HUES48 (cell line): ENCODE data around the gene NOS2.
"Not testable (repeated sequence)": the region's sequence is repeated elsewhere in the genome, so short reads cannot be mapped to it uniquely, and the experiment has no call there.

ENCODE experiments used
- H3K27ac ChIP-seq: one replicate; pipeline ENCODE4 v1.7.0; 2013; ENCODE audit warnings: low read depth, low read length, inconsistent platforms
- H3K27me3 ChIP-seq: 2 replicates; pipeline ENCODE4 v1.6.1; 2013; ENCODE audit warnings: mild to moderate bottlenecking, low read length; ENCODE audit not compliant: control insufficient read depth, insufficient read depth
- H3K36me3 ChIP-seq: 2 replicates; pipeline ENCODE4 v1.6.1; 2013; ENCODE audit warnings: low read length; ENCODE audit not compliant: control insufficient read depth, insufficient read depth
- H3K4me1 ChIP-seq: 2 replicates; pipeline ENCODE4 v1.6.1; 2013; ENCODE audit warnings: mild to moderate bottlenecking, low read length; ENCODE audit not compliant: control insufficient read depth, insufficient read depth
- H3K4me3 ChIP-seq: 2 replicates; pipeline ENCODE4 v1.5.1; 2013; ENCODE audit warnings: mild to moderate bottlenecking, low read depth, low read length
- H3K9ac ChIP-seq: 2 replicates; pipeline ENCODE4 v1.6.1; 2013; ENCODE audit warnings: mild to moderate bottlenecking, low read depth, low read length, moderate library complexity
- H3K9me3 ChIP-seq: 2 replicates; pipeline ENCODE4 v1.6.1; 2013; ENCODE audit warnings: low read length; ENCODE audit not compliant: control insufficient read depth, insufficient read depth

The NOS2 gene

DNA sequence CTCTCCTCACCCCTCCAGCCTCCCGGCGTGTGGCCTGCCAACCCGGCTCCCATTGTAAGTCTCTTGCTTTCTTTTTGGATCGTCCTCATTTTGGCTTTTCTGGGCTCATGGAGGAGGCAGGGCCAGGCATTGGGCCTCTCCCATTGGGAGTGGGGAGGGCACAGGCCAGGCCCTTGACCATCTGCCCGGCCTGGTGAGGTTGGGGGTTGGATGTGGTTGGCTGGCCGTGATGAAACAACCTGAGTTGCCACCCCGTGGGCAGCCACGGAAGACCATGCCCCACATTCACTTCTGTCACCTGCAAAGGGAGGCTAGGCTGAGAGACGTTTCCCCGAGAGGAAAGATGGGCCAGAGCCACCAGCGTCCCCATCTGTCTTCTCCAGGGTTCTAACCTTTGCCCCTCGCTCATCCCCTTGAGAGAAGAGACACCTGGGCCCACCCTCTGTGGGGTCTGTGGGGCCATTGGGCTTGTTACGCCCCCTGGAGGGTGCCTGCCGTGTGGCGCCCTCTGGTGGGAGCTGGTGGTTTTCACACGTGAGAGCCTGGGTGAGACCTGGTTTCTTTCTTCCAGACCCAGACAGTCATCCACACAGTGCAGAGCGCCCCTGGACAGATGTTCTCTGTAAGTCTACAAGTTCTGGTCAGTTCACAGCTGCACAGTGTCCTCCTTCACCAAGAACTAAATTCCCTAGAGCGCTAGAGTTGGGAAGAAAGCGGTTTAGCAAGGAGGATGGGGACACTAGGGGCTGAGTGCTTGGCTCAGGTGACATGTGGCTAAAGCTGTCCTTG, 47.3 kb downstream of the NOS2 start:
- not testable (repeated sequence) for H3K9ac ChIP-seq, H3K27me3 ChIP-seq, H3K9me3 ChIP-seq, H3K27ac ChIP-seq, H3K4me1 ChIP-seq, H3K36me3 ChIP-seq, H3K4me3 ChIP-seq

GRCh38 chr17:27751622-27752490, 48.5 kb downstream of the NOS2 start:
- H3K9ac ChIP-seq = no peak overlapping the region
- H3K4me3 ChIP-seq = no peak overlapping the region
- no peak overlapping the region for H3K27ac ChIP-seq
- H3K4me1 ChIP-seq = no peaks in the 10 kb centered on the region
- H3K36me3 ChIP-seq = no peaks in the 10 kb centered on the region
- no peaks in the 10 kb centered on the region for H3K27me3 ChIP-seq
- H3K9me3 ChIP-seq = no peaks in the 10 kb centered on the region

GRCh38 chr17:27751166-27751565, 49.2 kb downstream of the NOS2 start:
- H3K27ac ChIP-seq = no peak overlapping the region
- no peak overlapping the region for H3K9ac ChIP-seq
- H3K9me3 ChIP-seq = no peaks in the 10 kb centered on the region
- no peaks in the 10 kb centered on the region for H3K4me1 ChIP-seq
- H3K36me3 ChIP-seq = no peaks in the 10 kb centered on the region
- H3K27me3 ChIP-seq = no peaks in the 10 kb centered on the region
- H3K4me3 ChIP-seq = no peak overlapping the region

DNA sequence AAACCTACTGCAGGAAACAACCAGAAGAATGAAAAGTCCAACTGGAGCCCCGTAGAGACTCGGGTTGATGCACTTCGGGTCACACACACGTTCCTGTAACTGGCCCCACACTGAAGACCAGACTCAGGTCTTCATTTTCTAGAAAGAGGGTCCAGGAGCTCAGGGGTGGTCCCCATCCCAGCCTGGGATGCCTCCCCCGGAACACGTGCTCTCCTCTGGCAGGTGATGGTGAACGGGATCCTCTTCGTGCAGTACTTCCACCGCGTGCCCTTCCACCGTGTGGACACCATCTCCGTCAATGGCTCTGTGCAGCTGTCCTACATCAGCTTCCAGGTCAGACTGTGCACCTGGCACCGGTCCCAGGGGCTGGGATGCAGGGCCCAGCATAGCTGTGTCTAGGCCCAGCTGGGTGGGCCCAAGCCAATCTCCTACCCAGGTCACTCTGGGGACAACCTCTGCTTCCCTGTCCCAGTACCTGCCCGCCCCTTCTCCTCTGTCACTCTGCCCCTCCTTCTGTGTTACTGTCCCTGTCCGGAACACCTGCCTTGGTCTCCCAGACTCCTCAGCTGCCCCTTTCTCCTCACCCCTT, 50.7 kb downstream of the NOS2 start:
- H3K9me3 ChIP-seq, H3K4me3 ChIP-seq, H3K27me3 ChIP-seq, H3K4me1 ChIP-seq, H3K27ac ChIP-seq, H3K9ac ChIP-seq, H3K36me3 ChIP-seq: not testable (repeated sequence)

GRCh38 chr17:27748360-27748825, 51.9 kb downstream of the NOS2 start:
- Histone ChIP-seq H3K36me3 (no peaks in the 10 kb centered on the region), H3K9me3 (no peaks in the 10 kb centered on the region), H3K27me3 (no peaks in the 10 kb centered on the region), H3K27ac (no peak overlapping the region), H3K4me1 (no peaks in the 10 kb centered on the region), H3K9ac (no peak overlapping the region), H3K4me3 (no peak overlapping the region)

DNA sequence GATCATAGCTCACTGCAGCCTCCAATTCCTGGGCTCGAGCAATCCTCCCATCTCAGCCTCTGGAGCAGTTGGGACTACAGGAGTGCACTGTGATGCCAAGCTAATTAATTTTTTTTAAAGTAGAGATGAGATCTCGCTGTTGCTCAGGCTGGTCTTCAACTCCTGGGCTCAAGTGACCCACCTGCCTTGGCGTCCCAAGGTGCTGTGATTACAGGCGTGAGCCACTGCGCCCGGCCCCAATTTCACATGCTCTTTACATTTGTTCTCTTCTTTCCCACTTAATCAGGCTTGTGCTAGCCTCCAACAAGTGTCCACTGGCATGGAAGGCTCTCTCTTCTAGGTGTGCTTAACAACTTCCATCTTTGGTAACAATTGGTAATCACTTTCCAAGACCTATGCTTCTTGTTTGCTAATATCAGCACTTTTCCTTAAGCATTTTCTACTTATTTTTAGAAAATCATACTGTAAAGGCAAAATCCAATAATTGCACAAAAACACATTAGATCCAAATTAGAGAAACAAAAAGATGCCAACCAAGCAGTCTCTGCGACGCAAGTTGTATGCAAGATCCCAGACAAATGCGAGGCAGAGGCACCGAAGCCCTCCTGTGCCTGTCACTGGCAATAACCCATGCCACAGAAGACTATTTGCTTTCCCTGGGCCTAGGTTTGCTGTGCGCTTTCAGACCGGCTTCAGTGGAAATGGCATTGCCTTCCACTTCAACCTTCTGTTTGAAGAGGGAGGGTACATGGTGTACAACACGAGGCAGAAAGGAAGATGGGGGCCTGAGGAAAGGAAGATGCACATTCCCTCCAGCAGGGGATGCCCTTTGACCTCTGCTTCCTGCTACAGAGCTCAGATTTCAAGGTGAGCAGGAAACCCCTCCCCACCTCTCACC, 52.6 kb downstream of the NOS2 start:
- H3K36me3 ChIP-seq = no peaks in the 10 kb centered on the region
- H3K9me3 ChIP-seq = no peaks in the 10 kb centered on the region
- no peak overlapping the region for H3K4me3 ChIP-seq
- H3K9ac ChIP-seq = no peak overlapping the region
- H3K27ac ChIP-seq = no peak overlapping the region
- no peaks in the 10 kb centered on the region for H3K27me3 ChIP-seq
- H3K4me1 ChIP-seq = no peaks in the 10 kb centered on the region

DNA sequence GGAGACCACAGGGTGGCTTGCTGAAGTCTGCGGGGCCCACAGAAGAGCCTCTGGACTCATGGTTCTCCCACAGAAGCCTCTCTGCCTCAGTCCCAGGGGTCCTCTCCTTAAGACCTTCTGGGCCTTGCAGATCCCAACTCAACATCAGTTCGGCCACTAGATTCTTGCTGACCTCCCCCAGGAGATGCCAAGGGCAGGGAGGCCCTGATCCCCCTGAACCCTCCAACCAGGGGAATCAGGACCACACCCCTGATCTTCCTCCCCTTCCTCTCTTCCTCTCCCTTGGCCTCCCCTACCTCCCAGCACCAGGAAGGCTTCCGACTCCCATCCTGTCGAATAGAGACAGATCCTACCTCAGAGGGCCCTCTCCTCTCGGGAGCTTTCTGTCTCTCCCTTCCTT, 53.4 kb downstream of the NOS2 start:
- H3K9me3 ChIP-seq = no peaks in the 10 kb centered on the region
- no peak overlapping the region for H3K27ac ChIP-seq
- H3K36me3 ChIP-seq = no peaks in the 10 kb centered on the region
- no peak overlapping the region for H3K9ac ChIP-seq
- no peaks in the 10 kb centered on the region for H3K27me3 ChIP-seq
- no peaks in the 10 kb centered on the region for H3K4me1 ChIP-seq
- H3K4me3 ChIP-seq = no peak overlapping the region

DNA sequence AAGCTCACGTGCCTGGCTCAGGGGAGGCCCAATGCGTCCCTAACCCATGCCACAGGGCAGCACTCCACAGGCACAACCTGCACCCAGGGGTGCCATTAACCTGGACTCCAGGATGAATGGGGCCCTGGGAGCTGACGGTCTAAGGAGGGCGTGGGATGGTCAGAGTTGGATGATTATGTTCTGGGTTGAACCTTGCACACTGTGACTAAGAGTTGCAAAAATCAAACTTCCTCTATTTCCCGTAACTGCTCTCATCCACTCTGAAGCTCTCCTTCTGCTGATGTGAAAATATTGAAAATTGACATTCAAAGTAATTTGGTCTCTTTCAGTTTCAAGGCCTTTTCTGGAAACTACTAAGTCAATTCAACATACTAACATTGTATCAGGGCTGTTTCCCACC, 54.0 kb downstream of the NOS2 start:
- H3K9ac ChIP-seq, H3K27me3 ChIP-seq, H3K4me3 ChIP-seq, H3K36me3 ChIP-seq, H3K27ac ChIP-seq, H3K9me3 ChIP-seq, H3K4me1 ChIP-seq: not testable (repeated sequence)

DNA sequence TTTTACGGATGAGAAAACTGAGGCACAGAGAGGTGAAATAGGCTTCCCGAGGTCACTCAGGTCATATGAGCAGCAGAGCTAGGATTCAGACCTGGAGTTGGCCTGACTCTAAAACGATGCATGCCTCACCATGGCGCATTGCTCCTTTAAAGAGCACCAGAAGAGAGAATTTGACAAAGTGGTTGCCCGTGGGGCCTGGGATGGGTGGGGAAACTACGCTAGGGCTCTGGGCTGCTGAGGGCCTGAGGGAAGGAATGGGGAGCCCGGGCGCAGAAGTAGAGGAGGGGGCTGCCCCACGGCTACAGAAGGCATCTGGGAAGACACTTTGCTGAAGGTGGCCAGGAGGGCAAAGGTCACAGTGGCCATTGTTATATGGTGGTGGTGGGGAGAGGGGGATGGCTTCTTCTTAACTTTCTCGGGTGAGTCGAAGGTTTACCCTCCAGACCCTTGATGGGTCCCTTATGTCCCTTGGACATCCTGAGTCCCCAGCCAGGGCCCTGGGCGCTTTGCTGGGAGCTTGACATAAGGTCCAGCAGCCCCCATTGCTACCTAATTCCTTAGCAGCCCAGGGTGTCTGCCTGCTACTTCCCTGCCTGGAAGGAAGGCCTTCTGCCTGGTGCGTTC, 55.0 kb downstream of the NOS2 start:
- H3K4me3 ChIP-seq, H3K27me3 ChIP-seq, H3K4me1 ChIP-seq, H3K9me3 ChIP-seq, H3K36me3 ChIP-seq, H3K27ac ChIP-seq, H3K9ac ChIP-seq: not testable (repeated sequence)

- Histone ChIP-seq H3K9ac (no peak overlapping the region), H3K27ac (no peak overlapping the region), H3K4me3 (no peak overlapping the region), H3K27me3 (no peaks in the 10 kb centered on the region), H3K36me3 (no peaks in the 10 kb centered on the region), H3K4me1 (no peaks in the 10 kb centered on the region), H3K9me3 (no peaks in the 10 kb centered on the region)
Measured at GRCh38 chr17:27743281-27743885, 56.9 kb downstream of the NOS2 start.
